ACC112 (cell line): ENCODE results near the gene CD244.

Experiments
- H2AFZ ChIP-seq: fragments of 200-600 bp; sonication (generic); one replicate; pipeline ENCODE4 v1.6.0; 2017; ENCODE audit warnings: antibody characterized with exemption, low read length; ENCODE audit not compliant: unreplicated experiment
- H3K27ac ChIP-seq: fragments of 200-600 bp; sonication (generic); 2 replicates; pipeline ENCODE4 v1.5.1; 2014; ENCODE audit warnings: low read depth, mild to moderate bottlenecking, antibody characterized with exemption, low read length, moderate library complexity
- H3K27me3 ChIP-seq: fragments of 200-600 bp; sonication (generic); 2 replicates; pipeline ENCODE4 v1.6.1; 2014; ENCODE audit warnings: mild to moderate bottlenecking, antibody characterized with exemption, low read length, moderate library complexity, mixed read lengths; ENCODE audit not compliant: insufficient read depth
- H3K36me3 ChIP-seq: fragments of 200-600 bp; sonication (generic); 2 replicates; pipeline ENCODE4 v1.6.1; 2016; ENCODE audit warnings: mild to moderate bottlenecking, antibody characterized with exemption, low read length, moderate library complexity, mixed read lengths; ENCODE audit not compliant: insufficient read depth
- H3K4me1 ChIP-seq: fragments of 200-600 bp; sonication (generic); one replicate; pipeline ENCODE4 v1.6.1; 2016; ENCODE audit warnings: low read length, mixed read lengths; ENCODE audit not compliant: insufficient read depth, unreplicated experiment, control insufficient read depth
- H3K4me3 ChIP-seq: fragments of 200-600 bp; sonication (generic); 2 replicates; pipeline ENCODE4 v1.5.1; 2014; ENCODE audit warnings: mild to moderate bottlenecking, low read depth, low read length
- H3K79me2 ChIP-seq: fragments of 200-600 bp; sonication (generic); one replicate; pipeline ENCODE4 v1.6.0; 2016; ENCODE audit warnings: low read length; ENCODE audit not compliant: control insufficient read depth, unreplicated experiment, insufficient read depth

CD244 gene

GRCh38 chr1:160850541-160850940 is 12.1 kb downstream of the CD244 start:
- Histone ChIP-seq H3K36me3 (no peaks in the 10 kb centered on the region), H3K4me3 (no peak overlapping the region), H3K4me1 (no peaks in the 10 kb centered on the region), H3K79me2 (no peaks in the 10 kb centered on the region), H2AFZ (no peak overlapping the region), H3K27ac (no peak overlapping the region), H3K27me3 (peaks cover 18% of the 10 kb centered on the region)

- H3K4me1 ChIP-seq = no peaks in the 10 kb centered on the region
- H3K79me2 ChIP-seq = no peaks in the 10 kb centered on the region
These were observed 16.4 kb downstream of the CD244 start for GRCh38 chr1:160846281-160846680.

DNA sequence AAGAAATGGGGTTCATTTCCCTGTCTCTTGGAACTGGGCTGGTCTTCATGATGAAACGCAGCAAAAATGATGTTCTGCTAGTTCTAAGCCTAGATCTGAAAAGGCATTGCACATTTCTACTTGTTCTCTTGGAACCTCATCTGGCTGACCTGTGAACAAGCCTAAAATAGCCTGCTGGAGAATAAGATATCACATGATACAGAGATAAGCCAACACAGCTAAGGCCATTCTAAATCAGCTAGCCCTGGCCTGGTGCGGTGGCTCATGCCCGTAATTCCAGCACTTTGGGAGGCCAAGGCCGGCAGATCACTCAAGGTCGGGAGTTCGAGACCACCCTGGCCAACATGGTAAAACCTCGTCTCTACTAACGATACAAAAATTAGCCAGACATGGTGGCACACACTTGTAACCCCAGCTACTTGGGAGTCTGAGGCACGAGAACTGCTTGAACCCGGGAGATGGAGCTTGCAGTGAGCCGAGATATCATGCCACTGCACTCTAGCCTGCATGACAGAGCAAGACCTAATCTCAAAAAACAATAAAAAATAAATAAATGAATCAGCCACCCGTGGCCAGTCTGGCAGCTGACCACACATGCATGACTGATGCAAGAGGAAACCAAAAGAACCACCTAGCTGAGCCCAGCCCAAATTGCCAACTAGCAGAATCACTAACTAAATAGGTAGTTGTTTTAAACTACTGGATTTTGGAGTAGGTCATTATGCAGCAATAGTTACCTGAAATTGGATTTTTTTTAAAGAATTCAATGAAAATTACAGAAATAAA is 18.0 kb downstream of the CD244 start:
- peaks cover 19% of the 10 kb centered on the region; the same call in 1 of the 2 replicates for H3K27me3 ChIP-seq
- H3K4me3 ChIP-seq = no peak overlapping the region
- H3K27ac ChIP-seq = no peak overlapping the region
- H3K4me1 ChIP-seq = no peaks in the 10 kb centered on the region
- H3K36me3 ChIP-seq = no peaks in the 10 kb centered on the region
- no peaks in the 10 kb centered on the region for H3K79me2 ChIP-seq
- no peak overlapping the region for H2AFZ ChIP-seq

More at GRCh38 chr1:160846281-160846680, 16.4 kb downstream of the CD244 start:
- H3K4me3 ChIP-seq = no peak overlapping the region
- no peak overlapping the region for H3K27ac ChIP-seq
- H2AFZ ChIP-seq = no peak overlapping the region
- H3K27me3 ChIP-seq = peaks cover 19% of the 10 kb centered on the region
- H3K36me3 ChIP-seq = no peaks in the 10 kb centered on the region

DNA sequence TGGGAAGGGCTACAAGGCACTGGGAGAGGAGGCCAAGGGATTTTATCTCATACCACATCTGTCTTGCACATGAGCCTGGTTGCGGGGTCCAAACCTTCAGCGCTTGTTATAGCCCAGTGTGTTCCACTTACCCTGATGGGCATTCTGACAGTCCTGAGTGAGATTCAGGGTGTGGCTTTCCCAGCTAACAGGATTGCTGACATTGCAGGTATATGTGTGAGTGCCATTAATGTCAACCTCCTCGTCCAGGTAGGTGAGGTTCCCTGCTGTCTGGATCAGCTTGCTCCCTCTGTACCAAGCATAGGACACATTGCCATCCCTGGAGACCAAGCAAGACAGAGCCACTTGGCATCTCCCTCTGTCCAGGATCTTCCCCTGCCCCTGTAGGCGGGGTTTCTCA is 21.6 kb downstream of the CD244 start:
- Histone ChIP-seq H3K4me1 (no peaks in the 10 kb centered on the region), H3K4me3 (no peak overlapping the region), H3K27ac (no peak overlapping the region), H3K36me3 (no peaks in the 10 kb centered on the region), H3K27me3 (peaks cover 20% of the 10 kb centered on the region; the same call in 1 of the 2 replicates), H3K79me2 (no peaks in the 10 kb centered on the region), H2AFZ (no peak overlapping the region)

GRCh38 chr1:160839746-160840145 is 22.9 kb downstream of the CD244 start:
- H2AFZ ChIP-seq = no peak overlapping the region
- H3K4me1 ChIP-seq = no peaks in the 10 kb centered on the region
- peaks cover 27% of the 10 kb centered on the region; the same call in 1 of the 2 replicates for H3K27me3 ChIP-seq
- H3K4me3 ChIP-seq = no peak overlapping the region
- no peaks in the 10 kb centered on the region for H3K36me3 ChIP-seq
- no peak overlapping the region for H3K27ac ChIP-seq
- H3K79me2 ChIP-seq = no peaks in the 10 kb centered on the region

DNA sequence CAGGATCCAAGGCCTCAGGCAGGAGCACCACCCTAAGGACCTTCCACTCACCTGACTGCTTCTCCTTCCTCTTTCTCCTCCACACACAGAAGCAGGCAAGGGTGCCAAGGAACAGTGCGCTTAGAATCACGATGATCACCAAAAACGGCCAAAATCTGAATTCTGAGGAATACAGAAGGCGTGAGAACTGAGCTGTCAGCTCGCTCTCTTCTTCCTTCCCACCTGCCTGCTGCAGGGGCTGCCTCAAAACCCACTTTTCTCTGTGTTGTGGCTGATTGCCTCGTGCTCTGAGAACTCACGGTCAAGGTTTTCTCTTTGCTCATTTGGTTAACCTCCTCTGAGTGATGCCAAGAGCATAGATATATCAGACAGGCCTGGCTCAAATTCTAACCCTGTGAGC is 23.8 kb downstream of the CD244 start:
- no peaks in the 10 kb centered on the region for H3K4me1 ChIP-seq
- H2AFZ ChIP-seq = no peak overlapping the region
- no peak overlapping the region for H3K27ac ChIP-seq
- H3K79me2 ChIP-seq = no peaks in the 10 kb centered on the region
- H3K4me3 ChIP-seq = no peak overlapping the region
- peaks cover 24% of the 10 kb centered on the region; the same call in 1 of the 2 replicates for H3K27me3 ChIP-seq
- H3K36me3 ChIP-seq = no peaks in the 10 kb centered on the region

- no peak overlapping the region for H3K4me3 ChIP-seq
- no peak overlapping the region for H3K27ac ChIP-seq
- no peaks in the 10 kb centered on the region for H3K4me1 ChIP-seq
- no peaks in the 10 kb centered on the region for H3K36me3 ChIP-seq
- H3K79me2 ChIP-seq = no peaks in the 10 kb centered on the region
- H2AFZ ChIP-seq = no peak overlapping the region
- peaks cover 23% of the 10 kb centered on the region; the same call in 1 of the 2 replicates for H3K27me3 ChIP-seq
These were observed 25.0 kb downstream of the CD244 start for GRCh38 chr1:160837558-160838205.

DNA sequence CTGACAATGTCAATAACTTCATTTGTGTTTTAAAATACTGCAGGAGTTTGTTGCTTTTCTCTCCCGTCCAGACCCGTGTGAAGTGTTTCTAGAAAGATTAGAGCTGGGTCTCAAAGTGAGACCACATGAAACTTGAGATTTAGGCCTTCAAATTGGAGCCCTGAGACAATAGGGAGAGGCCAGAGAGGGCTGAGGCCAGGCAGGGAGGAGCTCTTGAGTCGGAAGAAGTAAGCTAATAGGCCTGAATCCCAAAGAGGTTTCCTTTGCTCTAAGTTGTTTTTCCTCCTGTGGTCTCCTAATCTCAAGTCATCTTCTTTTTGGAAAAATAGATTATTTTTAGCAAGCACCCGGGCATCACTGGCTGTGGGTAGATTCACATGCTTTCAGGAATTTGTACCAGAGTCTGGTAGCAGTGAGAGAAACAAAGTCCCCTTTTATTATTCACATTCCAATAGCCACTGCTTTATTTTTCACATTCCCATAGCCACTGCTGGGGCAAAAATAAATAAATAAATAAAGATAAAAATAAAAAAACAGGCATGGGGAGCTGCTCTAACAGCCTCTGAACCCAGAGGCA is 25.6 kb downstream of the CD244 start:
- Histone ChIP-seq H2AFZ (no peak overlapping the region), H3K36me3 (no peaks in the 10 kb centered on the region), H3K27me3 (peaks cover 26% of the 10 kb centered on the region; the same call in 1 of the 2 replicates), H3K4me1 (no peaks in the 10 kb centered on the region), H3K4me3 (no peak overlapping the region), H3K79me2 (no peaks in the 10 kb centered on the region), H3K27ac (no peak overlapping the region)

DNA sequence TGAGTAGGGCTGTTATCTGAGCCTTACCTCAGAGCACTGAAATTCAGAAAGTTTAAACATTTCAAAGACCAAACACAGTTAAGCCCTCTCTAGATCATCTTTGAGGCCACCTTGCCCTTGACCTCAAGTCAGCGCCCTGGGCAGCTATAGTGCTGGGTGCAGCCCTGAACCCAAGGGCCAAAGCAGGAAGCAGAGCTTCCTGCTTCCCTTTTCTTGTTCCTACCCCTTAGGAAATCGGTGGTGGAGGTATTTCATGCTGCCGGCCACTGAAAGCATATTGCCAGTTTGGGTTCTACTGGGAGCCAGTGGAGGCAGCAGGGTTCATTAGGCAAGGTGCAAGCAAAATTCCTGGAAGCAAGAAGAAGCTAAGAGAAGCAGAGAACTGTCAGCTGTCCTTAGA is 26.1 kb downstream of the CD244 start:
- no peaks in the 10 kb centered on the region for H3K4me1 ChIP-seq
- H2AFZ ChIP-seq = no peak overlapping the region
- H3K79me2 ChIP-seq = no peaks in the 10 kb centered on the region
- no peak overlapping the region for H3K27ac ChIP-seq
- H3K27me3 ChIP-seq = peaks cover 28% of the 10 kb centered on the region; the same call in 1 of the 2 replicates
- no peaks in the 10 kb centered on the region for H3K36me3 ChIP-seq
- H3K4me3 ChIP-seq = no peak overlapping the region

DNA sequence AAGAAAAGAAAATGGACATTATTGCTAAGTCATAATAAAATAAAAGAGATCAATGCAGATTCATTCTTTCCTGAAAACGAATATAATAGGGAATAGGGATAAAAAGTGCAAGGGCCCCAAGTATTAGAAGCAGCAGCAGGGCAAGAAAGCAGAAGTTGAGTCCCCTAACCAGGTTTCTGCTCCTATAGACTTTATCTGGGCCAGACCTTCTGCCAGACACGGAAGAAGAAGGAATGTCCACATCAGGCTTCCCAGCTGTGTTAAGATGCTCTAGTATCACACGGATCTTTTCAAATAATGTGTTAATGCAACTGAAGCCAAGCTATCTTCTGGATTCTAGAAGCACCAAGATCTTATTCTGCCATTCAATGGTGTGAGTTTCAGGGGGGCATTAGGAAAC is 26.9 kb downstream of the CD244 start:
- Histone ChIP-seq H3K36me3 (no peaks in the 10 kb centered on the region), H2AFZ (no peak overlapping the region), H3K4me1 (no peaks in the 10 kb centered on the region), H3K79me2 (no peaks in the 10 kb centered on the region), H3K4me3 (no peak overlapping the region), H3K27ac (no peak overlapping the region), H3K27me3 (peaks cover 21% of the 10 kb centered on the region; the same call in 1 of the 2 replicates)
